ENCODE results near the gene WWC2.

DNA sequence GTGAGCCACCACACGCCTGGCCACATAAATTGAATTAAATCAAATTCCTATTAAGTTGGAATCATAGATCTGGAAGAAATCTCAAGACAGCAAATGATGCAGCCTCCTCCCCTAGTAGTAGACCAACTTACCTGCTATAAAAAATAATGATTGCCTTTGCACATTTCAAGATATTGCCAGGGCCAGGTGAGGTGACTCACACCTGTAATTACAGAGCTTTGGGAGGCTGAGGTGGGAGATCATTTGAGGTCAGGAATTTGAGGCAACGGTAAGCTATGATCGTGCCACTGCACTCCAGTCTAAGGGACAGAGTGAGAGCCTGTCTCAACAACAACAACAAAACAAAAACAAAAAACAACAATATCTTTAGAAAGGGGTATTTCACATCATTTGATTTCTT is 17.0 kb upstream of the WWC2 start:
- TF ChIP-seq CTCF (conservative IDR thresholded peaks at IDR 0.05; ENCODE audit: low read length): no peak
- no peak for TF ChIP-seq EZH2phosphoT487 (IDR thresholded peaks at IDR 0.05; ENCODE audit: borderline replicate concordance, low read depth, low read length)
